ENCODE data around the gene LYRM1. TPM values are rescaled to one million over a fixed set of nuclear protein-coding genes. Genes with fewer than 3 reads are reported as not detected.
"Not testable (repeated sequence)": the region's sequence is repeated elsewhere in the genome, so short reads cannot be mapped to it uniquely, and the experiment has no call there.

Gene LYRM1
- total RNA-seq (2014; rRNA removed; shearing (Covaris generic)): 42.1 and 59.4 TPM in 2 replicates

GRCh38 chr16:20900299-20901067 is at the start of gene LYRM1, which contains the start of gene DCUN1D3:
TSS of gene LYRM1 (plus strand) at chr16:20900771. CDS start at chr16:20915556, 14,785 bp downstream.
TSS of gene DCUN1D3 (minus strand) at chr16:20900358. CDS start at chr16:20862538, 37,820 bp downstream.
- DNase-seq (ENCODE audit: low read depth): peak; percentile 99

- no peak for DNase-seq (ENCODE audit: low read depth)
Measured at GRCh38 chr16:20850981-20851380, 49.6 kb upstream of the LYRM1 start.

GRCh38 chr16:20851601-20852000 is 49.0 kb upstream of the LYRM1 start:
- DNase-seq (ENCODE audit: low read depth): peak; percentile 55

- DNase-seq (ENCODE audit: low read depth): no peak
Measured at GRCh38 chr16:20853143-20853542, 47.4 kb upstream of the LYRM1 start.

- DNase-seq (ENCODE audit: low read depth): no peak
Measured at GRCh38 chr16:20853981-20854620, 46.5 kb upstream of the LYRM1 start.

GRCh38 chr16:20854963-20855362 is 45.6 kb upstream of the LYRM1 start:
- DNase-seq (ENCODE audit: low read depth): no peak

GRCh38 chr16:20857281-20857680 is 43.3 kb upstream of the LYRM1 start:
- no peak for DNase-seq (ENCODE audit: low read depth)

- no peak for DNase-seq (ENCODE audit: low read depth)
Measured at GRCh38 chr16:20859229-20859628, 41.3 kb upstream of the LYRM1 start.

- no peak for DNase-seq (ENCODE audit: low read depth)
Measured at GRCh38 chr16:20859699-20860098, 40.9 kb upstream of the LYRM1 start.

GRCh38 chr16:20860361-20860760 is 40.2 kb upstream of the LYRM1 start:
- no peak for DNase-seq (ENCODE audit: low read depth)

- not testable (repeated sequence) for DNase-seq (ENCODE audit: low read depth)
Measured at GRCh38 chr16:20860995-20861394, 39.6 kb upstream of the LYRM1 start.

- DNase-seq (ENCODE audit: low read depth): no peak
Measured at GRCh38 chr16:20862162-20862960, 38.2 kb upstream of the LYRM1 start.

- not testable (repeated sequence) for DNase-seq (ENCODE audit: low read depth)
Measured at GRCh38 chr16:20864376-20864775, 36.2 kb upstream of the LYRM1 start.

- no peak for DNase-seq (ENCODE audit: low read depth)
Measured at GRCh38 chr16:20865420-20866131, 35.0 kb upstream of the LYRM1 start.

GRCh38 chr16:20866145-20866772 is 34.3 kb upstream of the LYRM1 start:
- peak; percentile 95 for DNase-seq (ENCODE audit: low read depth)

- no peak for DNase-seq (ENCODE audit: low read depth)
Measured at GRCh38 chr16:20866801-20867200, 33.8 kb upstream of the LYRM1 start.

- peak; percentile 51 for DNase-seq (ENCODE audit: low read depth)
Measured at GRCh38 chr16:20867585-20867984, 33.0 kb upstream of the LYRM1 start.

GRCh38 chr16:20868890-20869289 is 31.7 kb upstream of the LYRM1 start:
- peak; percentile 53 for DNase-seq (ENCODE audit: low read depth)

GRCh38 chr16:20870122-20870820 is 30.3 kb upstream of the LYRM1 start:
- DNase-seq (ENCODE audit: low read depth): no peak

- no peak for DNase-seq (ENCODE audit: low read depth)
Measured at GRCh38 chr16:20871258-20871657, 29.3 kb upstream of the LYRM1 start.
